Measurements from ENCODE around the gene CDR2L.

DNA sequence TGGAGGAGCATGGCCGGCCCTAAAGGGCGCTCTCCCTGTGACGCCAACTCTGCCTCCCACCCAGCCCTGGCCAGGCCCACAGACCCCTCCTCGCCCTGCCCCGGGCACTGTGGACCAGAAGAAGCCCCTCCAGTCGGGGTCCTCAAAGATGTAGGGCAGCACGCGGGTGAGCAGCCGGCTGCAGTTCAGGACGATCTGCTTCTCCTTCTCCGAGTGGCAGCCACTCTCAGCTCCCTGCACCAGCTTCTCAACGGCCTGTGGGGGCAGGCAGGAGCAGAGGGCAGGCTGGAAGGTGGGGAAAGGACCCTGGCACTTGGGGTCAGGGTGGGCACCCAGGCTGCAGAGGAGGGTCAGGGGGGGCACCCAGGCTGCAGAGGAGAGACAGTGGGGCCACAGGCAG lies 23.8 kb upstream of the CDR2L start:
- TF ChIP-seq SIN3A (IDR thresholded peaks at IDR 0.05; ENCODE audit: borderline replicate concordance, insufficient read depth, low read length) (no peak), POLR2AphosphoS5 (IDR thresholded peaks at IDR 0.05; ENCODE audit: low read depth, low read length) (no peak)
- TF ChIP-seq, protein P1, sequence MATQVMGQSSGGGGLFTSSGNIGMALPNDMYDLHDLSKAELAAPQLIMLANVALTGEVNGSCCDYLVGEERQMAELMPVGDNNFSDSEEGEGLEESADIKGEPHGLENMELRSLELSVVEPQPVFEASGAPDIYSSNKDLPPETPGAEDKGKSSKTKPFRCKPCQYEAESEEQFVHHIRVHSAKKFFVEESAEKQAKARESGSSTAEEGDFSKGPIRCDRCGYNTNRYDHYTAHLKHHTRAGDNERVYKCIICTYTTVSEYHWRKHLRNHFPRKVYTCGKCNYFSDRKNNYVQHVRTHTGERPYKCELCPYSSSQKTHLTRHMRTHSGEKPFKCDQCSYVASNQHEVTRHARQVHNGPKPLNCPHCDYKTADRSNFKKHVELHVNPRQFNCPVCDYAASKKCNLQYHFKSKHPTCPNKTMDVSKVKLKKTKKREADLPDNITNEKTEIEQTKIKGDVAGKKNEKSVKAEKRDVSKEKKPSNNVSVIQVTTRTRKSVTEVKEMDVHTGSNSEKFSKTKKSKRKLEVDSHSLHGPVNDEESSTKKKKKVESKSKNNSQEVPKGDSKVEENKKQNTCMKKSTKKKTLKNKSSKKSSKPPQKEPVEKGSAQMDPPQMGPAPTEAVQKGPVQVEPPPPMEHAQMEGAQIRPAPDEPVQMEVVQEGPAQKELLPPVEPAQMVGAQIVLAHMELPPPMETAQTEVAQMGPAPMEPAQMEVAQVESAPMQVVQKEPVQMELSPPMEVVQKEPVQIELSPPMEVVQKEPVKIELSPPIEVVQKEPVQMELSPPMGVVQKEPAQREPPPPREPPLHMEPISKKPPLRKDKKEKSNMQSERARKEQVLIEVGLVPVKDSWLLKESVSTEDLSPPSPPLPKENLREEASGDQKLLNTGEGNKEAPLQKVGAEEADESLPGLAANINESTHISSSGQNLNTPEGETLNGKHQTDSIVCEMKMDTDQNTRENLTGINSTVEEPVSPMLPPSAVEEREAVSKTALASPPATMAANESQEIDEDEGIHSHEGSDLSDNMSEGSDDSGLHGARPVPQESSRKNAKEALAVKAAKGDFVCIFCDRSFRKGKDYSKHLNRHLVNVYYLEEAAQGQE (IDR thresholded peaks at IDR 0.05; ENCODE audit: insufficient read depth in 1 of 2, low read depth in 2 of 2, low read length in 2 of 2): no peak

All from PFSK-1 (cell line).